ENCODE results near the gene DSCAML1.

DSCAML1 gene

GRCh38 chr11:117612177-117612576, 184.8 kb downstream of the DSCAML1 start:
- no peak for DNase-seq (ENCODE audit: low read depth, low spot score)

GRCh38 chr11:117610901-117611300, 186.1 kb downstream of the DSCAML1 start:
- DNase-seq (ENCODE audit: low read depth, low spot score): no peak

GRCh38 chr11:117610045-117610444, 187.0 kb downstream of the DSCAML1 start:
- DNase-seq (ENCODE audit: low read depth, low spot score): no peak

- no peak for DNase-seq (ENCODE audit: low read depth, low spot score)
Measured at GRCh38 chr11:117607449-117607848, 189.6 kb downstream of the DSCAML1 start.

- DNase-seq (ENCODE audit: low read depth, low spot score): no peak
Measured at GRCh38 chr11:117606790-117607189, 190.2 kb downstream of the DSCAML1 start.

GRCh38 chr11:117606211-117606610, 190.8 kb downstream of the DSCAML1 start:
- no peak for DNase-seq (ENCODE audit: low read depth, low spot score)

GRCh38 chr11:117605331-117605730, 191.7 kb downstream of the DSCAML1 start:
- DNase-seq (ENCODE audit: low read depth, low spot score): no peak

- no peak for DNase-seq (ENCODE audit: low read depth, low spot score)
Measured at GRCh38 chr11:117604336-117604995, 192.6 kb downstream of the DSCAML1 start.

- no peak for DNase-seq (ENCODE audit: low read depth, low spot score)
Measured at GRCh38 chr11:117603932-117604331, 193.1 kb downstream of the DSCAML1 start.

GRCh38 chr11:117601006-117601708, 195.9 kb downstream of the DSCAML1 start:
- no peak for DNase-seq (ENCODE audit: low read depth, low spot score)

- DNase-seq (ENCODE audit: low read depth, low spot score): no peak
Measured at GRCh38 chr11:117600234-117600783, 196.7 kb downstream of the DSCAML1 start.

- no peak for DNase-seq (ENCODE audit: low read depth, low spot score)
Measured at GRCh38 chr11:117597071-117597470, 199.9 kb downstream of the DSCAML1 start.

- no peak for DNase-seq (ENCODE audit: low read depth, low spot score)
Measured at GRCh38 chr11:117595440-117595839, 201.6 kb downstream of the DSCAML1 start.

GRCh38 chr11:117594721-117595120, 202.3 kb downstream of the DSCAML1 start:
- DNase-seq (ENCODE audit: low read depth, low spot score): no peak

GRCh38 chr11:117593065-117593464, 204.0 kb downstream of the DSCAML1 start:
- no peak for DNase-seq (ENCODE audit: low read depth, low spot score)

GRCh38 chr11:117591316-117592039, 205.5 kb downstream of the DSCAML1 start:
- DNase-seq (ENCODE audit: low read depth, low spot score): no peak

GRCh38 chr11:117589063-117589462, 208.0 kb downstream of the DSCAML1 start:
- DNase-seq (ENCODE audit: low read depth, low spot score): no peak

- no peak for DNase-seq (ENCODE audit: low read depth, low spot score)
Measured at GRCh38 chr11:117588166-117588810, 208.7 kb downstream of the DSCAML1 start.

GRCh38 chr11:117587416-117587815, 209.6 kb downstream of the DSCAML1 start:
- no peak for DNase-seq (ENCODE audit: low read depth, low spot score)

- DNase-seq (ENCODE audit: low read depth, low spot score): no peak
Measured at GRCh38 chr11:117586392-117586791, 210.6 kb downstream of the DSCAML1 start.

- DNase-seq (ENCODE audit: low read depth, low spot score): no peak
Measured at GRCh38 chr11:117585631-117586030, 211.4 kb downstream of the DSCAML1 start.

All from brain pericyte (primary cell).